GM23248 (cell line): ENCODE results near the gene PRXL2B. TPM values are rescaled to one million over a fixed set of nuclear protein-coding genes. Genes with fewer than 3 reads are reported as not detected.
"Not testable (repeated sequence)": the region's sequence is repeated elsewhere in the genome, so short reads cannot be mapped to it uniquely, and the experiment has no call there.

Source experiments
- DNase-seq: peaks from one replicate; pipeline ENCODE4 v3.0.0-alpha.2; 2015
- H2AFZ ChIP-seq: fragments of 200-600 bp; sonication (generic); 2 replicates; pipeline ENCODE4 v1.6.1; 2016; ENCODE audit warnings: antibody characterized with exemption
- H3F3A ChIP-seq: fragments of 200-600 bp; sonication (generic); 2 replicates; pipeline ENCODE4 v1.6.1; 2016; ENCODE audit warnings: mild to moderate bottlenecking, antibody characterized with exemption, mixed run types; ENCODE audit not compliant: insufficient read depth
- H3K27ac ChIP-seq: fragments of 200-600 bp; sonication (generic); 2 replicates; pipeline ENCODE4 v1.5.1; 2016; ENCODE audit warnings: mild to moderate bottlenecking
- H3K27me3 ChIP-seq: fragments of 200-600 bp; sonication (generic); replicated peaks from 2 replicates; pipeline ENCODE4 v1.6.1; 2016; ENCODE audit warnings: mild to moderate bottlenecking; ENCODE audit not compliant: insufficient read depth
- H3K36me3 ChIP-seq: fragments of 200-600 bp; sonication (generic); 2 replicates; pipeline ENCODE4 v1.6.1; 2016; ENCODE audit warnings: low read depth, mild to moderate bottlenecking
- H3K4me1 ChIP-seq: fragments of 200-600 bp; sonication (generic); 2 replicates; pipeline ENCODE4 v1.6.1; 2016; ENCODE audit warnings: mild to moderate bottlenecking; ENCODE audit not compliant: insufficient read depth
- H3K4me2 ChIP-seq: fragments of 200-600 bp; sonication (generic); one replicate; pipeline ENCODE4 v1.6.1; 2016; ENCODE audit warnings: mild to moderate bottlenecking; ENCODE audit not compliant: unreplicated experiment
- H3K4me3 ChIP-seq: fragments of 200-600 bp; sonication (generic); 2 replicates; pipeline ENCODE4 v1.5.1; 2016; ENCODE audit warnings: mild to moderate bottlenecking
- H3K79me2 ChIP-seq: fragments of 200-600 bp; sonication (generic); 2 replicates; pipeline ENCODE4 v1.6.1; 2016; ENCODE audit warnings: mild to moderate bottlenecking; ENCODE audit not compliant: insufficient read depth
- H3K9ac ChIP-seq: fragments of 200-600 bp; sonication (generic); 2 replicates; pipeline ENCODE4 v1.6.1; 2016; ENCODE audit warnings: mild to moderate bottlenecking
- H3K9me2 ChIP-seq: fragments of 200-600 bp; sonication (generic); 2 replicates; pipeline ENCODE4 v1.6.1; 2016; ENCODE audit warnings: mixed run types, mild to moderate bottlenecking, moderate library complexity; ENCODE audit not compliant: insufficient read depth
- H3K9me3 ChIP-seq: fragments of 200-600 bp; sonication (generic); one replicate; pipeline ENCODE4 v1.6.1; 2017; ENCODE audit warnings: low read depth
- H4K20me1 ChIP-seq: fragments of 200-600 bp; sonication (generic); 2 replicates; pipeline ENCODE4 v1.6.0; 2016; ENCODE audit not compliant: insufficient read depth
- EZH2 ChIP-seq: fragments of 200-600 bp; sonication (generic); IDR thresholded peaks from 2 replicates; pipeline ENCODE4 v1.6.1; 2018; ENCODE audit warnings: antibody characterized with exemption, mild to moderate bottlenecking; ENCODE audit not compliant: insufficient read depth, poor library complexity, severe bottlenecking
- EZH2phosphoT487 ChIP-seq: fragments of 200-600 bp; sonication (generic); IDR thresholded peaks from 2 replicates; pipeline ENCODE4 v1.6.1; 2018; ENCODE audit warnings: antibody characterized with exemption, moderate library complexity, mild to moderate bottlenecking, low read depth; ENCODE audit not compliant: insufficient read depth
- WGBS, 2 experiments: methylation state at CpG; one replicate each; pipeline ENCODE4 v1.1.6; 2015 to 2017; ENCODE audit warnings: low lambda C conversion rate in 2 of 2, low coverage in 1 of 2; ENCODE audit errors: missing lambda C conversion rate in 2 of 2; 5-methylcytosine and 5-hydroxymethylcytosine counted together
- in situ Hi-C: fragments of 300-500 bp; cut with MboI; formaldehyde crosslinking; loops from 2 replicates; pipeline ENCODE4 v1.15.0; 2020
- polyA plus RNA-seq: library from polyadenylated mRNA; unstranded; fragments of >200 nt; fragmentation: Nextera tagmentation; extraction: Ambion mirVana; gene quantifications from 2 replicates; pipeline ENCODE4 v1.2.1, GENCODE V29; 2016
- total RNA-seq: library from RNA; depleted of rRNA; stranded (reverse); fragments of >200 nt; shearing (Covaris generic); gene quantifications from 2 replicates; pipeline ENCODE4 v1.2.3, GENCODE V29; 2014

PRXL2B gene
- total and polyA plus RNA-seq, 2 experiments from 2014 or later, result 11.3 to 13.5 TPM

DNA sequence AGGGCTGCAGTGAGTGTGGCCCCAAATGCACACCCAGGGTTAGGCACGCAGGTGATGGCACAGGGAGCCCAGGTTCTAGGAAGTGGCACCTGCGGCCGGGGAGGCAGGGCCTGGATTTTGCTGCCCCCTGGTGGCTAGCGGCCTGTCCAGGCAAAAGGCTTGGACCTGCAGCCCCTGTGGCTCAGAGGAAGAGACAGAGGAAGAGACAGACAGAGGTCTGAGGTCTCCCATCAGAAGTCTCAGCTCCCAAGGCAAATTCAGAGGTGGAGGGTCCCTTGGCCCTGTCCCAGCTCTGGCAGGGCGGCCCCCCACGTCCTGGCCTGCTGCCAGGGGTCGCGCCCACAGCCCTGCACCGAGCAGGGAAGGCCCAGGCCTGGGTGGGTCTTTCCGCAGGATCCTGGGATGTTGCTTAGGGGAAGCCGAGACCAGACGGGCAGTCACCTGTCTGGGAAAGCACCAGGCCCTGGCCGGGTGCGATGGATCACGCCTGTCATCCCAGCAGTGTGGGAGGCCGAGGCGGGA lies 38.4 kb upstream of the PRXL2B start:
- Histone ChIP-seq H3K4me3 (peak overlapping the region; percentile 44), H3K9me3 (no peaks in the 10 kb centered on the region), H3F3A (peaks cover 4% of the 10 kb centered on the region; the same call in 1 of the 2 replicates), H3K9me2 (no peaks in the 10 kb centered on the region), H3K36me3 (no peaks in the 10 kb centered on the region), H3K27me3 (no peaks in the 10 kb centered on the region), H4K20me1 (no peaks in the 10 kb centered on the region), H3K4me2 (peak overlapping the region; percentile 53), H3K79me2 (no peaks in the 10 kb centered on the region), H3K4me1 (peaks cover 10% of the 10 kb centered on the region), H3K9ac (peak overlapping the region; percentile 72), H3K27ac (peak overlapping the region; percentile 63), H2AFZ (peak overlapping the region; percentile 72)
- TF ChIP-seq EZH2phosphoT487 (no peak), EZH2 (no peak)
- in situ Hi-C loops, result loop anchor here (10.0 kb wide), 1 partner anchor 133 kb away; the partner anchor contains the start of gene PEX10
- DNase-seq, result peak; percentile 82
- 0 to 3% methylated on average over 17 of the region's 17 CpGs for WGBS, 2 experiments

DNA sequence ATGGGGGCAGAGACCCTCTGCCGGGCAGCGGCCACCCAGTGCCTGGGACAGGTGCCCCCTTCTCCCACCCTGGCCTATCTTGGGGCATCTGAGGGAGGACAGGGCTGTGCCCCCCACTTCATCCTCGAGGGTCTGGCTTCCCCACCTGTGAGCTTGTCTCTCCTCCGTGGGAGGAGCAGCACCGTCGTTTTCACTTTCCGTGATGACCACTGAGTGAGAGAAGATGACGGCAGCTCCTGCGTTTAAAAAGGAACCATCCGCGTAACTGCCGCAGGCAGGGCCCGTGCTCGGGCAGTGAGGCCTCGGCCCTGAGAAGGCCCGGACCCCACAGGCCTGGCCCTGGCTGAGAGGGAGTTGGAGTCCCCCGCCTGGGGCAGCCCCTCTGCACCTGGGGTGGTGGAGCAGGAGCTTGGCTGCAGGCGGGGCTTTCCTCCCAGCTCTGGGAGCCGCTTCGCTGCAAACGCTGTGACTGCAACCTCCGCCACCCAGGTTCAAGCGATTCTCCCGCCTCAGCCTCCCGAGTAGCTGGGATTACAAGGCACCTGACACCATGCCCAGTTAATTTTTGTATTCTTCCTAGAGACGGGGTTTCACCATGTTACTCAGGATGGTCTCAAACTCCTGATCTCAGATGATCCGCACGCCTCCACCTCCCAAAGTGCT lies 37.1 kb upstream of the PRXL2B start:
- not testable (repeated sequence) for H3K4me2 ChIP-seq, H3K9me2 ChIP-seq, H3K4me3 ChIP-seq, H3K36me3 ChIP-seq, H3F3A ChIP-seq, H3K79me2 ChIP-seq, DNase-seq, H4K20me1 ChIP-seq, H3K27me3 ChIP-seq, H3K9me3 ChIP-seq
- in situ Hi-C loops, result loop anchor here (10.0 kb wide), 1 partner anchor 135 kb away; the partner anchor contains the start of gene PEX10
- peak overlapping the region; percentile 72 for H2AFZ ChIP-seq
- H3K9ac ChIP-seq, result peak overlapping the region; percentile 72
- H3K27ac ChIP-seq, result peak overlapping the region; percentile 63; the same call in 1 of the 2 replicates
- 87 to 90% methylated on average over 15 to 27 of the region's 28 CpGs for WGBS, 2 experiments
- H3K4me1 ChIP-seq, result peaks cover 10% of the 10 kb centered on the region

DNA sequence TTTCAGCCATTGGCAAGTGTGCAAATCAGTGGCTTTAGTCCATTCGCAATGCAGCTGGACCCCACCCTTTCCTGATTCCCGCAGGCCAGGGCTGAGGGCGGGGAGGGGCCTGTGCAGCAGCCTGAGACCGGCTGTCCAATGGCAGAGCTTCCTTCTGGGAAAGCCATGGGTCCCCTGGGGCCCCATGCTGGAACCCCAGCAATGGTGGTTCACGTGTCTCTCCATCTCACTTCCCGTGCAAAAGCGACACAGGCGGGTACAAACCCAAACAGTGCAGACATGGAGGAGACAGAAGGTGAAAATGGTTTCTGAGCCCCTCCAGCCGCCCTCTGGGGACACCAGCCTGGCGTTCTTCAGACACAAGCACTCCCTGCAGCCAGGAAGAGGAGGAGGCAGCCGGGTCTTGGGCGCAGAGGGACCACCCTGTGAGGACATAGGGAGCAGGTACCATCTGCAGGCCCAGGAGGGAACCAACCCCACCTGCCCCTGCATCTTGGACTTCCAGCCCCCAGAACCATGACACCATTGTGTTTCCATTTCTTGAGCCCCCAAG lies 36.2 kb upstream of the PRXL2B start:
- DNase-seq, H2AFZ ChIP-seq, H3F3A ChIP-seq, H3K27me3 ChIP-seq, H3K27ac ChIP-seq, H3K9me2 ChIP-seq, H3K79me2 ChIP-seq, in situ Hi-C loops, H3K4me3 ChIP-seq, H3K4me2 ChIP-seq, H4K20me1 ChIP-seq, H3K9me3 ChIP-seq, H3K9ac ChIP-seq, H3K36me3 ChIP-seq: not testable (repeated sequence)
- peaks cover 10% of the 10 kb centered on the region for H3K4me1 ChIP-seq
- 52 to 55% methylated on average over 11 to 12 of the region's 12 CpGs for WGBS, 2 experiments

DNA sequence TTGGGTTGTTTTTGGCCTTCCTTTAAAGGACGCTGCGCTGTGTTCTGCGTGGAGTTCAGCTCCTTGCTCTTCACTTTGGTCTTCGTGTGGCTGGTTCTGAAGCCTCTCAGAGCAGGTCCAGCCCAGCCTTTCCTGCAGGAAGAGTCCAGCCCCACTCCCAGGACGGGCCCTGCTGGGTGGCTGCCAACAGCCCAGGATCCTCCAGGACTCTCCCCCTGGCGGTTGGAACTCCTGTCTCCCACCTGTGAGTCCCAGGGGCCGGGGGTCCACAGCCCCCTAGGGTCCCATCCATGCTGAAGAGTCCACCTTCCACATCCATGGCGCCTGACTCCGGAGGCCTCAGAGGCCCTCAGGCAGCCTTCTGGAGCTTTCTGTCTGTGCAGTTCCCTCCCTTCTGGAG lies 35.0 kb upstream of the PRXL2B start:
- H4K20me1 ChIP-seq, H3K36me3 ChIP-seq, H3K9me2 ChIP-seq: not testable (repeated sequence)

More for the DNA sequence above, 35.0 kb upstream of the PRXL2B start:
- H3K9me3 ChIP-seq, H3K27ac ChIP-seq, H3K4me3 ChIP-seq, H2AFZ ChIP-seq, H3F3A ChIP-seq, H3K27me3 ChIP-seq, in situ Hi-C loops, H3K9ac ChIP-seq, H3K79me2 ChIP-seq, H3K4me2 ChIP-seq, DNase-seq: not testable (repeated sequence)
- peaks cover 10% of the 10 kb centered on the region for H3K4me1 ChIP-seq
- 71 to 75% methylated on average over 9 of the region's 9 CpGs for WGBS, 2 experiments
